Measurements from ENCODE around the gene MBL2. TPM values are rescaled to one million over a fixed set of nuclear protein-coding genes. Genes with fewer than 3 reads are reported as not detected.

The MBL2 gene
- total RNA-seq, 1 donor from 2014 or later = not detected

GRCh38 chr10:52771534-52772445, 794 bp downstream of the MBL2 start:
- Histone ChIP-seq H3K4me3 (no peak overlapping the region), H3K36me3 (no peaks in the 10 kb centered on the region), H3K4me1 (no peaks in the 10 kb centered on the region), H3K27me3 (no peaks in the 10 kb centered on the region), H3K9me3 (no peaks in the 10 kb centered on the region), H3K27ac (no peak overlapping the region)
- intact Hi-C loops (cut with DNase I) = no loop called here
- TF ChIP-seq, protein P1, sequence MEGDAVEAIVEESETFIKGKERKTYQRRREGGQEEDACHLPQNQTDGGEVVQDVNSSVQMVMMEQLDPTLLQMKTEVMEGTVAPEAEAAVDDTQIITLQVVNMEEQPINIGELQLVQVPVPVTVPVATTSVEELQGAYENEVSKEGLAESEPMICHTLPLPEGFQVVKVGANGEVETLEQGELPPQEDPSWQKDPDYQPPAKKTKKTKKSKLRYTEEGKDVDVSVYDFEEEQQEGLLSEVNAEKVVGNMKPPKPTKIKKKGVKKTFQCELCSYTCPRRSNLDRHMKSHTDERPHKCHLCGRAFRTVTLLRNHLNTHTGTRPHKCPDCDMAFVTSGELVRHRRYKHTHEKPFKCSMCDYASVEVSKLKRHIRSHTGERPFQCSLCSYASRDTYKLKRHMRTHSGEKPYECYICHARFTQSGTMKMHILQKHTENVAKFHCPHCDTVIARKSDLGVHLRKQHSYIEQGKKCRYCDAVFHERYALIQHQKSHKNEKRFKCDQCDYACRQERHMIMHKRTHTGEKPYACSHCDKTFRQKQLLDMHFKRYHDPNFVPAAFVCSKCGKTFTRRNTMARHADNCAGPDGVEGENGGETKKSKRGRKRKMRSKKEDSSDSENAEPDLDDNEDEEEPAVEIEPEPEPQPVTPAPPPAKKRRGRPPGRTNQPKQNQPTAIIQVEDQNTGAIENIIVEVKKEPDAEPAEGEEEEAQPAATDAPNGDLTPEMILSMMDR (IDR thresholded peaks at IDR 0.05) = no peak
- DNase-seq (ENCODE audit: low spot score in 2 of 2) = no peak

DNA sequence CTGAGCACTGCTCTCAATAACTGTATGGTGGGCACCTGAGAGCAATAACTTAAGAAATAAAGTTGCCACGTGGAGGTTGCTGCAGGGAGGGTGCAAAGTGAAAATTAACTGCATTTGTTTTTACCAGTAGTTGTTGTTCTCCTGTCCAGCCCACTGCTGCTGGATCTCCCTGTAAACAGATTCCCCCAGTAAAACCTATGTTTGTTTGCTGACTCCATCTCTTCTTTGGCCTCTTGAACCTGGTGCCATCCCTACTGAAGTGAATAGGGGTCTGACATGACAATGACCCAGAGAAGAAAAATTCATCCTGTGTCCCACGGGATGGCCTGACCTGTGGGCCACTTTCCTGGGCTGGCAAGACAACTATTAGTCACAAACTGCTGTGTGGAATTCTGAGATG, 1.7 kb downstream of the MBL2 start:
- H3K27me3 ChIP-seq = no peaks in the 10 kb centered on the region
- TF ChIP-seq, protein P1 (IDR thresholded peaks at IDR 0.05) = no peak
- no peak overlapping the region for H3K27ac ChIP-seq
- no peaks in the 10 kb centered on the region for H3K36me3 ChIP-seq
- no peaks in the 10 kb centered on the region for H3K4me1 ChIP-seq
- no peak overlapping the region for H3K4me3 ChIP-seq
- no peak for DNase-seq (ENCODE audit: low spot score in 2 of 2)
- H3K9me3 ChIP-seq = no peaks in the 10 kb centered on the region
- intact Hi-C loops (cut with DNase I) = no loop called here

GRCh38 chr10:52769966-52770365, 2.6 kb downstream of the MBL2 start:
- Histone ChIP-seq H3K36me3 (no peaks in the 10 kb centered on the region), H3K9me3 (no peaks in the 10 kb centered on the region), H3K27me3 (no peaks in the 10 kb centered on the region), H3K4me3 (no peak overlapping the region), H3K27ac (no peak overlapping the region), H3K4me1 (no peaks in the 10 kb centered on the region)
- DNase-seq (ENCODE audit: low spot score in 2 of 2) = no peak
- TF ChIP-seq, protein P1 (IDR thresholded peaks at IDR 0.05) = no peak
- intact Hi-C loops (cut with DNase I) = no loop called here

DNA sequence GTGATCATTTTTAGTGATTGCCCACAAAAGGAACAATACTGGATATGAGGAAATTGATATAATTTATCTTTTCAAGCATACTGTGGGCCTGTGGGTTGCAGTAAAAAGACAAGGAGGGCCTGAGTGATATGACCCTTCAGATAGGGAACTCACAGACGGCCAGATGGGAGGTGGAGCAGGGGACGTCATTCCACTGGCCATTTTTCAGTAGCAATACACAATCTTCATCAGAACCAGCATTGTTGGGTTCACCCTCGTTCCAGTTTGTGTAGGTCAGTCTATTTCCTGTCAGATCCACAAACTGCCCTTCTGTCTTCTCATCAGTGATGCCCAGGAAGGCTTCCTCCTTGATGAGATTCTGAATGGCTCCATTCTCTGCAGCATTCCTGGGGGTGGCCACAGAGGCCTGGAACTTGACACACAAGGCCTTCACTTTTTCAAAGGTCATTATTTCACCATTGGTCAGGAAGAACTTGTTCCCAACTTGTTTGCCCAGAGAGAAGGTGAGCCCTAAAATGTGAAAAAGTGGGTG, 4.5 kb downstream of the MBL2 start:
- TF ChIP-seq, protein P1 (IDR thresholded peaks at IDR 0.05) = no peak
- no peak for DNase-seq (ENCODE audit: low spot score in 2 of 2)
- H3K27ac ChIP-seq = no peak overlapping the region
- no peaks in the 10 kb centered on the region for H3K27me3 ChIP-seq
- no peak overlapping the region for H3K4me3 ChIP-seq
- intact Hi-C loops (cut with DNase I) = no loop called here
- no peaks in the 10 kb centered on the region for H3K9me3 ChIP-seq
- H3K36me3 ChIP-seq = no peaks in the 10 kb centered on the region
- H3K4me1 ChIP-seq = no peaks in the 10 kb centered on the region

DNA sequence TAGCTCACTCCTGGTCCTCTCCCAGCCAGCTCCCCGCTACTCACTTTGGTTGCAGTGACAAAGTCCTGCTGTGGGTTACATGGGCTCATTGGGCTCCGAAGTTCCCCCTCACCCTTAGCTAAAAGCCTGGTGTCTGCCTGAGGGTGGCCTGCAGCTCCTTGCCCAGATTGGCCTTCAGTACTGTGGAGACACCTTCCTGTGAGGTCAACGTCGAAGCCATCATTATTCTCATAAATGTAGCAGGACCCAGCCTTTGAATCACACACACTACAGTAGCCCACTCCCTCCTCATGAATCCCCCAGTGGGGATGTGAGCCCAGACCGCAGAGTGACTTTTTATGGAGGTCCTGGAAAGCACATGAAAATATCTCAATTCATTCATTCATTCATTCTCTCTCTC, 10.5 kb downstream of the MBL2 start:
- TF ChIP-seq, protein P1 (IDR thresholded peaks at IDR 0.05) = no peak
- no peak for DNase-seq (ENCODE audit: low spot score in 2 of 2)
- intact Hi-C loops (cut with DNase I) = no loop called here
- H3K27ac ChIP-seq = no peak overlapping the region
- no peaks in the 10 kb centered on the region for H3K9me3 ChIP-seq
- H3K4me1 ChIP-seq = no peaks in the 10 kb centered on the region
- no peaks in the 10 kb centered on the region for H3K27me3 ChIP-seq
- H3K36me3 ChIP-seq = no peaks in the 10 kb centered on the region
- no peak overlapping the region for H3K4me3 ChIP-seq

All from ascending aorta (tissue), 2 donors.